GM12872 (cell line): ENCODE data around the gene ALDH1B1.

Experiments used
- CTCF ChIP-seq: IDR thresholded peaks from 3 replicates; pipeline ENCODE4 v1.5.1; 2011; ENCODE audit warnings: low read depth, mild to moderate bottlenecking, low read length, moderate library complexity; ENCODE audit not compliant: insufficient read depth

Gene ALDH1B1

GRCh38 chr9:38386319-38386895 is 6.1 kb upstream of the ALDH1B1 start:
- no peak for TF ChIP-seq CTCF

- TF ChIP-seq CTCF = no peak
Observed at GRCh38 chr9:38387066-38387465, 5.4 kb upstream of the ALDH1B1 start.

GRCh38 chr9:38387751-38388150 is 4.8 kb upstream of the ALDH1B1 start:
- no peak for TF ChIP-seq CTCF

GRCh38 chr9:38388283-38389223 is 3.9 kb upstream of the ALDH1B1 start:
- no peak for TF ChIP-seq CTCF

- no peak for TF ChIP-seq CTCF
Observed at GRCh38 chr9:38389313-38389712, 3.2 kb upstream of the ALDH1B1 start.

GRCh38 chr9:38390442-38390841 is 2.1 kb upstream of the ALDH1B1 start:
- TF ChIP-seq CTCF = no peak

- TF ChIP-seq CTCF = no peak
Observed at GRCh38 chr9:38390851-38391250, 1.7 kb upstream of the ALDH1B1 start.
